GM23338 (cell line): Measurements from ENCODE around the gene CCDC181. TPM values are rescaled to one million over a fixed set of nuclear protein-coding genes. Genes with fewer than 3 reads are reported as not detected.

Experiments
- ATAC-seq: fragments of 200-7000 bp; cut with Tn5 transposase; 3 replicates; pipeline ENCODE4 v1.9.1; 2020
- DNase-seq: peaks from one replicate; pipeline ENCODE4 v3.0.0-alpha.2; 2015; ENCODE audit warnings: low spot score
- H2AFZ ChIP-seq: fragments of 200-600 bp; sonication (generic); 2 replicates; pipeline ENCODE4 v1.8.0; 2016; ENCODE audit warnings: antibody characterized with exemption, mild to moderate bottlenecking, moderate library complexity
- H3F3A ChIP-seq: fragments of 200-600 bp; sonication (generic); replicated peaks from 2 replicates; pipeline ENCODE4 v1.8.0; 2017; ENCODE audit warnings: antibody characterized with exemption, mixed run types, low read depth
- H3K27ac ChIP-seq: fragments of 200-600 bp; sonication (generic); 2 replicates; pipeline ENCODE4 v1.6.1; 2016; ENCODE audit warnings: low read depth
- H3K27me3 ChIP-seq: fragments of 200-600 bp; sonication (generic); 2 replicates; pipeline ENCODE4 v1.8.0; 2016; ENCODE audit warnings: mild to moderate bottlenecking, mixed run types, moderate library complexity; ENCODE audit not compliant: insufficient read depth
- H3K36me3 ChIP-seq: fragments of 200-600 bp; sonication (generic); 2 replicates; pipeline ENCODE4 v1.8.0; 2016; ENCODE audit warnings: mild to moderate bottlenecking; ENCODE audit not compliant: insufficient read depth
- H3K4me1 ChIP-seq: fragments of 200-600 bp; sonication (generic); 2 replicates; pipeline ENCODE4 v1.8.0; 2016; ENCODE audit warnings: mild to moderate bottlenecking, moderate library complexity; ENCODE audit not compliant: insufficient read depth
- H3K4me2 ChIP-seq: fragments of 200-600 bp; sonication (generic); 2 replicates; pipeline ENCODE4 v1.7.1; 2017; ENCODE audit warnings: mixed run types
- H3K4me3 ChIP-seq: fragments of 200-600 bp; sonication (generic); 2 replicates; pipeline ENCODE4 v1.6.1; 2016; ENCODE audit warnings: mixed run types
- H3K79me2 ChIP-seq: fragments of 200-600 bp; sonication (generic); replicated peaks from 2 replicates; pipeline ENCODE4 v1.8.0; 2017; ENCODE audit warnings: mild to moderate bottlenecking; ENCODE audit not compliant: insufficient read depth
- H3K9me2 ChIP-seq: fragments of 200-600 bp; sonication (generic); 2 replicates; pipeline ENCODE4 v1.8.0; 2017; ENCODE audit not compliant: insufficient read depth
- H4K20me1 ChIP-seq: fragments of 200-600 bp; sonication (generic); replicated peaks from 2 replicates; pipeline ENCODE4 v1.8.0; 2017; ENCODE audit warnings: mild to moderate bottlenecking; ENCODE audit not compliant: insufficient read depth
- H3K27ac Mint-ChIP-seq: 2 replicates; pipeline ENCODE4 v1.8.0; 2020; ENCODE audit warnings: inconsistent platforms, mild to moderate bottlenecking, moderate library complexity, mixed read lengths
- H3K27me3 Mint-ChIP-seq: 3 replicates; pipeline ENCODE4 v1.8.0; 2022; ENCODE audit warnings: low read depth, mild to moderate bottlenecking, moderate library complexity, mixed read lengths, inconsistent platforms; ENCODE audit not compliant: insufficient read depth, poor library complexity
- H3K36me3 Mint-ChIP-seq: 3 replicates; pipeline ENCODE4 v1.8.0; 2021; ENCODE audit warnings: low read depth, mild to moderate bottlenecking, inconsistent platforms, moderate library complexity, mixed read lengths
- H3K4me1 Mint-ChIP-seq: 3 replicates; pipeline ENCODE4 v1.8.0; 2020; ENCODE audit warnings: mild to moderate bottlenecking, inconsistent platforms, mixed read lengths
- H3K4me3 Mint-ChIP-seq: 3 replicates; pipeline ENCODE4 v1.8.0; 2021; ENCODE audit warnings: moderate library complexity, mild to moderate bottlenecking, inconsistent platforms, mixed read lengths
- H3K9me3 Mint-ChIP-seq: 3 replicates; pipeline ENCODE4 v1.8.0; 2020; ENCODE audit warnings: moderate library complexity, mild to moderate bottlenecking, inconsistent platforms, mixed read lengths
- CTCF ChIP-seq, 2 experiments: fragments of 200-600 bp in 1 of 2; sonication (generic) in 1 of 2; conservative IDR thresholded peaks; 2 replicates each; pipeline versions ENCODE4 v1.5.1 to v1.6.1; 2016 to 2017; ENCODE audit warnings: antibody characterized with exemption in 2 of 2, low read depth in 2 of 2, mild to moderate bottlenecking in 2 of 2, moderate library complexity in 1 of 2
- EZH2phosphoT487 ChIP-seq: fragments of 200-600 bp; sonication (generic); IDR thresholded peaks from one replicate; pipeline ENCODE4 v1.8.1; 2018; ENCODE audit warnings: antibody characterized with exemption; ENCODE audit not compliant: unreplicated experiment
- JUNB ChIP-seq: IDR thresholded peaks from one replicate; pipeline ENCODE4 v1.6.1; 2016; ENCODE audit warnings: antibody characterized with exemption; ENCODE audit not compliant: unreplicated experiment
- NANOG ChIP-seq: IDR thresholded peaks from 2 replicates; pipeline ENCODE4 v1.6.1; 2016; ENCODE audit warnings: antibody characterized with exemption, borderline replicate concordance
- POLR2AphosphoS5 ChIP-seq: IDR thresholded peaks from 2 replicates; pipeline ENCODE4 v1.6.1; 2016; ENCODE audit warnings: antibody characterized with exemption, low read depth
- REST ChIP-seq: IDR thresholded peaks from one replicate; pipeline ENCODE4 v1.6.1; 2018; ENCODE audit warnings: antibody characterized with exemption; ENCODE audit not compliant: unreplicated experiment
- STAT1 ChIP-seq: IDR thresholded peaks from one replicate; pipeline ENCODE4 v1.6.1; 2016; ENCODE audit warnings: antibody characterized with exemption; ENCODE audit not compliant: unreplicated experiment
- ZNF114 ChIP-seq: fragments of 250-450 bp; sonication (Bioruptor Pico); IDR thresholded peaks from 2 replicates; pipeline ENCODE4 v1.5.0; 2020; ENCODE audit warnings: mild to moderate bottlenecking, moderate library complexity
- ZNF462 ChIP-seq: fragments of 250-450 bp; sonication (Bioruptor Pico); IDR thresholded peaks from 2 replicates; pipeline ENCODE4 v1.5.0; 2020; ENCODE audit warnings: mild to moderate bottlenecking, moderate library complexity
- polyA plus RNA-seq: library from polyadenylated mRNA; unstranded; fragments of >200 nt; fragmentation: Nextera tagmentation; extraction: Ambion mirVana; gene quantifications from 2 replicates; pipeline ENCODE4 v1.2.1, GENCODE V29; 2016
- total RNA-seq: library from RNA; depleted of rRNA; stranded (reverse); fragments of >200 nt; shearing (Covaris generic); gene quantifications from 2 replicates; pipeline ENCODE4 v1.2.3, GENCODE V29; 2014

Gene CCDC181
- total and polyA plus RNA-seq, 2 experiments from 2014 or later, result 3.4 to 9.0 TPM

- TF ChIP-seq ZNF462 (CRISPR knock-in tag) (no peak), NANOG (no peak), REST (no peak), JUNB (no peak)
Measured at GRCh38 chr1:169361281-169361680, 66.0 kb downstream of the CCDC181 start (continued).

GRCh38 chr1:169360415-169360814 is 66.9 kb downstream of the CCDC181 start:
- Mint-ChIP-seq H3K9me3 (no peaks in the 10 kb centered on the region; the same call in 2 of the 3 replicates), H3K27ac (no peak overlapping the region), H3K27me3 (peaks cover 2% of the 10 kb centered on the region), H3K4me3 (no peak overlapping the region), H3K4me1 (no peaks in the 10 kb centered on the region), H3K36me3 (peaks cover 6% of the 10 kb centered on the region; the same call in 2 of the 3 replicates)
- H3F3A ChIP-seq, result no peaks in the 10 kb centered on the region
- no peak overlapping the region for H3K4me2 ChIP-seq
- H3K36me3 ChIP-seq, result peaks cover 4% of the 10 kb centered on the region; the same call in 1 of the 2 replicates
- H3K79me2 ChIP-seq, result peaks cover 14% of the 10 kb centered on the region
- H3K27ac ChIP-seq, result no peak overlapping the region
- no peak overlapping the region for H2AFZ ChIP-seq
- ATAC-seq (no peak), DNase-seq (no peak)
- no peaks in the 10 kb centered on the region for H3K27me3 ChIP-seq
- no peaks in the 10 kb centered on the region for H3K4me1 ChIP-seq
- no peaks in the 10 kb centered on the region for H3K9me2 ChIP-seq
- no peak overlapping the region for H3K4me3 ChIP-seq
- no peaks in the 10 kb centered on the region for H4K20me1 ChIP-seq
- no peak for TF ChIP-seq POLR2AphosphoS5
- TF ChIP-seq REST, result no peak
- TF ChIP-seq ZNF114, result no peak
- no peak for TF ChIP-seq CTCF (conservative IDR thresholded peaks at IDR 0.05; ENCODE audit: low read depth in 2 of 2)
- no peak for TF ChIP-seq EZH2phosphoT487
- no peak for TF ChIP-seq STAT1
